ENCODE results near the gene SFRP2.

The SFRP2 gene

GRCh38 chr4:153788413-153789276, at the start of gene SFRP2:
Gene SFRP2, minus strand, starts transcription at chr4:153789083. Its CDS starts 248 bp downstream, at chr4:153788835.
- peak; percentile 82 for DNase-seq (ENCODE audit: low spot score)

GRCh38 chr4:153838564-153838963, 49.7 kb upstream of the SFRP2 start:
- no peak for DNase-seq (ENCODE audit: low spot score)

- DNase-seq (ENCODE audit: low spot score): no peak
Observed at GRCh38 chr4:153834901-153835300, 46.0 kb upstream of the SFRP2 start.

GRCh38 chr4:153832720-153833287, 43.9 kb upstream of the SFRP2 start:
- DNase-seq (ENCODE audit: low spot score): no peak

- no peak for DNase-seq (ENCODE audit: low spot score)
Observed at GRCh38 chr4:153832054-153832453, 43.2 kb upstream of the SFRP2 start.

- DNase-seq (ENCODE audit: low spot score): no peak
Observed at GRCh38 chr4:153831245-153831644, 42.4 kb upstream of the SFRP2 start.

GRCh38 chr4:153825691-153826090, 36.8 kb upstream of the SFRP2 start:
- DNase-seq (ENCODE audit: low spot score): no peak

GRCh38 chr4:153825126-153825525, 36.2 kb upstream of the SFRP2 start:
- DNase-seq (ENCODE audit: low spot score): no peak

GRCh38 chr4:153824501-153824900, 35.6 kb upstream of the SFRP2 start:
- no peak for DNase-seq (ENCODE audit: low spot score)

- DNase-seq (ENCODE audit: low spot score): no peak
Observed at GRCh38 chr4:153823483-153823882, 34.6 kb upstream of the SFRP2 start.

GRCh38 chr4:153822316-153822715, 33.4 kb upstream of the SFRP2 start:
- DNase-seq (ENCODE audit: low spot score): no peak

- no peak for DNase-seq (ENCODE audit: low spot score)
Observed at GRCh38 chr4:153817466-153817865, 28.6 kb upstream of the SFRP2 start.

- peak; percentile 39 for DNase-seq (ENCODE audit: low spot score)
Observed at GRCh38 chr4:153816542-153816941, 27.7 kb upstream of the SFRP2 start.

- no peak for DNase-seq (ENCODE audit: low spot score)
Observed at GRCh38 chr4:153814789-153815188, 25.9 kb upstream of the SFRP2 start.

GRCh38 chr4:153809916-153810810, 21.3 kb upstream of the SFRP2 start:
- no peak for DNase-seq (ENCODE audit: low spot score)

GRCh38 chr4:153809307-153809706, 20.4 kb upstream of the SFRP2 start:
- no peak for DNase-seq (ENCODE audit: low spot score)

- no peak for DNase-seq (ENCODE audit: low spot score)
Observed at GRCh38 chr4:153808175-153808574, 19.3 kb upstream of the SFRP2 start.

GRCh38 chr4:153806073-153806472, 17.2 kb upstream of the SFRP2 start:
- no peak for DNase-seq (ENCODE audit: low spot score)

GRCh38 chr4:153804722-153805121, 15.8 kb upstream of the SFRP2 start:
- no peak for DNase-seq (ENCODE audit: low spot score)

- no peak for DNase-seq (ENCODE audit: low spot score)
Observed at GRCh38 chr4:153799694-153800074, 10.8 kb upstream of the SFRP2 start.

GRCh38 chr4:153798901-153799693, 10.2 kb upstream of the SFRP2 start:
- no peak for DNase-seq (ENCODE audit: low spot score)

- DNase-seq (ENCODE audit: low spot score): no peak
Observed at GRCh38 chr4:153798420-153798819, 9.5 kb upstream of the SFRP2 start.

All from iPS-NIHi11 (cell line).